ENCODE results near the gene STK31.
A peak's percentile ranks its signal among the peaks of the same experiment; 100 is the strongest.

Gene STK31

DNA sequence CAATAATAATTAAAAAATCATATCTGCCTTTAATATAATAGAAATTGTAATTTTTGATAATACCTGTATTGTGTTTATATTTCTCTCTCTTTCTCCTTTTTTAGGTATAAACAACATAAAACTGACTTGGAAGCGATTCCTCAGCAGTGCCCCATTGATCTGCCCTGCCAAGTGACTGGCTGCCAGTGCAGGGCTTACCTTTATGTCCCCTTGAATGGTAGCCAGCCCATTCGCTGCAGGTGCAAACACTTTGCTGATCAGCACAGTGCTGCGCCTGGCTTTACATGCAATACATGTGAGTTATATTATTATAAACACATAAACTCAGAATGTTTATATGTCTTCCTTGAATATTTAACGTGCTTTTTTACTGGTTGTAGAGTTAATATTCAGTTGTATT lies 20.9 kb upstream of the STK31 start:
- H3K4me3 ChIP-seq (ENCODE audit: low read depth, low read length): no peak overlapping the region
- TF ChIP-seq POLR2A (IDR thresholded peaks at IDR 0.05; ENCODE audit: extremely low read depth, insufficient read length) (no peak), MYC (IDR thresholded peaks at IDR 0.05; ENCODE audit: low read depth, low read length) (no peak), CTCF (IDR thresholded peaks at IDR 0.05; ENCODE audit: low read depth, low read length) (no peak)
- TF ChIP-seq, protein P1, sequence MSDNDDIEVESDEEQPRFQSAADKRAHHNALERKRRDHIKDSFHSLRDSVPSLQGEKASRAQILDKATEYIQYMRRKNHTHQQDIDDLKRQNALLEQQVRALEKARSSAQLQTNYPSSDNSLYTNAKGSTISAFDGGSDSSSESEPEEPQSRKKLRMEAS (IDR thresholded peaks at IDR 0.05; ENCODE audit: low read depth, low read length): no peak
- no peak for DNase-seq (ENCODE audit: low read depth)

DNA sequence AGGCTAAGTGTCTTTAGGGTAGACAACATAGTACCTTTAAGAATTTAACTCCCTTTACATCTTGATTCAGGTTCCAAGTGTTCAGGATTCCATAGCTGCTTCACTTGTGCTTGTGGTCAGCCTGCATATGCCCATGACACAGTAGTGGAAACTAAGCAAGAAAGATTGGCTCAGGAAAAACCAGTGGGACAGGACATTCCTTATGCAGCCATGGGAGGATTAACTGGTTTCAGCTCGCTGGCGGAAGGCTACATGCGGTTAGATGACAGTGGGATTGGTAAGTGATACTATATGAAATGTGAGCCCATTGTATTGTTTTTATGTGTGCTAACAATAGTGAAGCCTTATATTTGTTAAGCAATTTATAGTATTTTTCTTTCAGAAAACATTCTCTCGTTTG lies 18.7 kb upstream of the STK31 start:
- no peak overlapping the region for H3K4me3 ChIP-seq (ENCODE audit: low read depth, low read length)
- TF ChIP-seq CTCF (IDR thresholded peaks at IDR 0.05; ENCODE audit: low read depth, low read length): no peak
- TF ChIP-seq, protein P1 (IDR thresholded peaks at IDR 0.05; ENCODE audit: low read depth, low read length): no peak
- no peak for TF ChIP-seq POLR2A (IDR thresholded peaks at IDR 0.05; ENCODE audit: extremely low read depth, insufficient read length)
- TF ChIP-seq MYC (IDR thresholded peaks at IDR 0.05; ENCODE audit: low read depth, low read length): no peak
- DNase-seq (ENCODE audit: low read depth): no peak

GRCh38 chr7:23693224-23693623 lies 16.8 kb upstream of the STK31 start:
- TF ChIP-seq CTCF (IDR thresholded peaks at IDR 0.05; ENCODE audit: low read depth, low read length) (no peak), POLR2A (IDR thresholded peaks at IDR 0.05; ENCODE audit: extremely low read depth, insufficient read length) (no peak)
- H3K4me3 ChIP-seq (ENCODE audit: low read depth, low read length): no peak overlapping the region
- DNase-seq (ENCODE audit: low read depth): no peak

DNA sequence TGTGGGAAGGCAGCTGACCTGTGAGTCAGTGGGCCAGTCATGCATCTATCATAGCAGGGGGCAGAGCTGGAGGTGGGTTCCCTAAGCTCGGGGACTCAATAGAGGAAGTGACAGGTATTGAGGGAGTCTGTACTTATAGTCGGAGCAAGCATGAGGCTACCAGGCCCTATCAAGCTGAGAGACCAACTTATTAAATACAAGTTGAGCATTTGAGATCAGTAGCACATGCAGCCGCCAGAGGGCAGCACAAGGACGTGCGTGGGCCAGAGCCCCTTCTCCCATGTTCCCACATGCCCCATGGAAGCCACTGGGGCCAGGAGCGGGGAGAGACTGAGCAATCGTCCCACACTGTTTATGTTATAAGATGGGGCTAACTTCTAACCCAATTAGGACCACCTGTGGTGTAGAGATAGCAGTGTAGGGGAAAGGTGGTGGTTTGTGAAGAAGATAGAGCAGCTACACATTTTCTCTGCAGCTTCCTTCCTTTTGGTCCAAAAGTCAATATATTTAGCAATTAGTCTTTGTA lies 13.0 kb upstream of the STK31 start:
- DNase-seq (ENCODE audit: low read depth): peak; percentile 83
- TF ChIP-seq, protein P1 (IDR thresholded peaks at IDR 0.05; ENCODE audit: low read depth, low read length): peak; percentile 83
- TF ChIP-seq CTCF (IDR thresholded peaks at IDR 0.05; ENCODE audit: low read depth, low read length): peak; percentile 94
- no peak for TF ChIP-seq POLR2A (IDR thresholded peaks at IDR 0.05; ENCODE audit: extremely low read depth, insufficient read length)
- peak; percentile 49 for TF ChIP-seq MYC (IDR thresholded peaks at IDR 0.05; ENCODE audit: low read depth, low read length)
- no peak overlapping the region for H3K4me3 ChIP-seq (ENCODE audit: low read depth, low read length)

DNA sequence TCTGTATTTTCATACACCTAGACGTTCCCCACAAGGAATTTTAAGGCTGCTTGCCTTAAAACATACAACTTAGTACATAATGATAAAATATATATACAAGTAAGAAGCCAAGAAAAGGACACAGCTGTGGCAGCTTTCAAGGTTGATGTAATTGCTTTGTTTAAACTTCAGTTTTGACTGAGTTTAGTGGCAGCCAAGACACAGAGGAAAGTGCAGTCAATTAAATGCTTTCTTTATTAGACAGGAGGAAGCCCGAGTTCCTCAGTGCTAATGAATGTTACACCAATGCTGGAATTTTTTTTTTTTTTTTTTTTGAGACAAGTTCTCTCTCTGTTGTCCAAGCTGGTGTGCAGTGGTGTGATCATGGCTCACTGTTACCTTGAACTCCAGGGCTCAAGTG lies 11.2 kb upstream of the STK31 start:
- TF ChIP-seq MYC (IDR thresholded peaks at IDR 0.05; ENCODE audit: low read depth, low read length) (no peak), POLR2A (IDR thresholded peaks at IDR 0.05; ENCODE audit: extremely low read depth, insufficient read length) (no peak), CTCF (IDR thresholded peaks at IDR 0.05; ENCODE audit: low read depth, low read length) (no peak)
- TF ChIP-seq, protein P1 (IDR thresholded peaks at IDR 0.05; ENCODE audit: low read depth, low read length): no peak
- H3K4me3 ChIP-seq (ENCODE audit: low read depth, low read length): no peak overlapping the region
- no peak for DNase-seq (ENCODE audit: low read depth)

GRCh38 chr7:23700046-23700445 lies 10.0 kb upstream of the STK31 start:
- no peak for DNase-seq (ENCODE audit: low read depth)
- H3K4me3 ChIP-seq (ENCODE audit: low read depth, low read length): no peak overlapping the region
- TF ChIP-seq MYC (IDR thresholded peaks at IDR 0.05; ENCODE audit: low read depth, low read length): no peak
- TF ChIP-seq, protein P1 (IDR thresholded peaks at IDR 0.05; ENCODE audit: low read depth, low read length): no peak
- TF ChIP-seq CTCF (IDR thresholded peaks at IDR 0.05; ENCODE audit: low read depth, low read length): no peak
- no peak for TF ChIP-seq POLR2A (IDR thresholded peaks at IDR 0.05; ENCODE audit: extremely low read depth, insufficient read length)
